Stimulated activated CD4-positive, alpha-beta T cell treated with anti-CD3 and anti-CD28 coated beads, Interleukin-4, amount 100 ng/mL, for 1 hour (primary cell): ENCODE data around the gene DNAJB12.

Experiments used
- DNase-seq: peaks from one replicate; pipeline ENCODE4 v3.0.0-alpha.2; 2020

DNAJB12 gene

GRCh38 chr10:72285972-72286521 is 68.7 kb downstream of the DNAJB12 start:
- DNase-seq, result no peak

GRCh38 chr10:72283131-72283530 is 71.6 kb downstream of the DNAJB12 start:
- DNase-seq, result no peak
